B cell (primary cell): ENCODE results near the gene TAS2R38.
A peak's percentile ranks its signal among the peaks of the same experiment; 100 is the strongest.

Source experiments
- CTCF ChIP-seq: fragments of 200-600 bp; IDR thresholded peaks from one replicate; pipeline ENCODE4 v1.8.0; 2022; ENCODE audit warnings: antibody characterized with exemption, mild to moderate bottlenecking
- EZH2 ChIP-seq: IDR thresholded peaks from 2 replicates; pipeline ENCODE4 v1.6.1; 2012; ENCODE audit warnings: borderline replicate concordance, low read depth, mild to moderate bottlenecking, moderate library complexity, low read length; ENCODE audit not compliant: insufficient read depth, poor library complexity, severe bottlenecking

- TF ChIP-seq CTCF (peak; percentile 32), EZH2 (no peak)
These were observed 3.1 kb upstream of the TAS2R38 start for GRCh38 chr7:141976524-141977245.
